ENCODE results near the gene UGT1A9. TPM values are rescaled to one million over a fixed set of nuclear protein-coding genes. Genes with fewer than 3 reads are reported as not detected.
A peak's percentile ranks its signal among the peaks of the same experiment; 100 is the strongest.

Gene UGT1A9
- total and polyA plus RNA-seq, 2 of the 4 experiments (the other 2 are of a cell fraction), result not detected

GRCh38 chr2:233711312-233712008 lies 39.8 kb downstream of the UGT1A9 start:
- no peaks in the 10 kb centered on the region for H3K9me3 ChIP-seq (ENCODE audit: control insufficient read depth, insufficient read depth, low read length)
- H3K27ac ChIP-seq (ENCODE audit: insufficient read depth, low read length), result no peak overlapping the region
- CTCF ChIA-PET, result interaction anchor here (0.5 to 1.0 kb wide), 6 partner anchors 62 to 355 kb away, joined by 3 read pairs; no protein-coding TSS in a partner anchor
- H4K5ac ChIP-seq (ENCODE audit: low read depth, low read length), result no peak overlapping the region
- intact Hi-C loops (cut with micrococcal nuclease), result loop anchor here (1.0 to 5.0 kb wide), 4 partner anchors 154 to 1406 kb away; no protein-coding TSS in a partner anchor
- H2BK5ac ChIP-seq (ENCODE audit: low read depth, low read length, poor library complexity, severe bottlenecking), result no peak overlapping the region
- in situ Hi-C loops (cut with MboI; ENCODE audit: low sequenced_read_pairs), result loop anchor here (5.0 kb wide), 1 partner anchor 264 kb away; no protein-coding TSS in a partner anchor
- no peak overlapping the region for H2AK9ac ChIP-seq (replicated peaks; ENCODE audit: low read depth, low read length, poor library complexity)
- no peak overlapping the region for H3K14ac ChIP-seq (replicated peaks; ENCODE audit: low read depth, low read length)
- H4K8ac ChIP-seq (ENCODE audit: low read depth in 2 of 2, low read length in 2 of 2), result no peak overlapping the region
- POLR2A ChIA-PET (ENCODE audit: unreplicated experiment), result no interaction called here
- TF ChIP-seq RAD21 (IDR thresholded peaks at IDR 0.05; ENCODE audit: low read length) (peak; percentile 86), RCOR1 (IDR thresholded peaks at IDR 0.05; ENCODE audit: insufficient replicate concordance, low read length) (no peak), SMC3 (IDR thresholded peaks at IDR 0.05; ENCODE audit: low read depth, low read length) (peak; percentile 78), CTCF (conservative IDR thresholded peaks at IDR 0.05; ENCODE audit: low read depth, low read length) (peak; percentile 86), MAZ (IDR thresholded peaks at IDR 0.05; ENCODE audit: borderline replicate concordance, low read depth, low read length) (peak; percentile 44; the same call in 1 of the 2 replicates)
- dilution Hi-C loops (cut with HindIII; ENCODE audit: low sequenced_read_pairs, unreplicated experiment), result no loop called here
- no peaks in the 10 kb centered on the region for H3K36me3 ChIP-seq (ENCODE audit: control insufficient read depth, insufficient read depth, low read length)
- H2AK5ac ChIP-seq (ENCODE audit: low read depth, low read length), result no peak overlapping the region
- H2AFZ ChIP-seq (replicated peaks; ENCODE audit: low read length, poor library complexity), result peak overlapping the region; percentile 72
- no peaks in the 10 kb centered on the region for H4K20me1 ChIP-seq (ENCODE audit: insufficient read depth, low read length)
- 48% methylated on average over 4 of the region's 11 CpGs; no CpG with 5 or more reads in 1 of the 2 experiments for whole genome bisulfite sequencing, 2 experiments (ENCODE audit: extremely low coverage in 2 of 2, insufficient read length in 1 of 2)
- DNase-seq, result peak; percentile 73
- H3K4me1 ChIP-seq (ENCODE audit: control insufficient read depth, insufficient read depth, low read length), result peaks cover 4% of the 10 kb centered on the region
- no peak overlapping the region for H3K56ac ChIP-seq (ENCODE audit: extremely low read depth, insufficient read depth, low read length)
- no peak overlapping the region for H2BK20ac ChIP-seq (ENCODE audit: low read depth, low read length)
- H3K9me1 ChIP-seq (ENCODE audit: insufficient read depth, low read length), result no peaks in the 10 kb centered on the region
- H3K4me2 ChIP-seq (ENCODE audit: low read depth, low read length), result no peak overlapping the region
- H2BK15ac ChIP-seq (ENCODE audit: low read depth, low read length), result no peak overlapping the region
- H3K18ac ChIP-seq (ENCODE audit: low read depth, low read length), result no peak overlapping the region
- H3K23ac ChIP-seq (ENCODE audit: low read depth, low read length), result no peak overlapping the region
- H3K4ac ChIP-seq (ENCODE audit: low read depth, low read length), result no peak overlapping the region
- no peaks in the 10 kb centered on the region for H3K27me3 ChIP-seq (ENCODE audit: control insufficient read depth, insufficient read depth, low read length)
- H3K9ac ChIP-seq (ENCODE audit: low read depth, low read length), result no peak overlapping the region
- BruUV-seq (replicated peaks), result no TSS peak
- H4K91ac ChIP-seq (ENCODE audit: insufficient read depth, low read depth, low read length), result no peak overlapping the region; the same call in 1 of the 2 replicates
- no peaks in the 10 kb centered on the region for H3K79me1 ChIP-seq (ENCODE audit: low read depth in 1 of 2, low read length in 2 of 2)
- no peak overlapping the region for H3K4me3 ChIP-seq (ENCODE audit: insufficient read depth, low read depth, low read length)
- peak; percentile 95 for ATAC-seq (ENCODE audit: low read depth)
- H2BK120ac ChIP-seq (ENCODE audit: low read depth, low read length), result no peak overlapping the region
